Gastrocnemius medialis (tissue), 4 donors: Measurements from ENCODE around the gene SMG6.

Experiments used
- POLR2A ChIP-seq, 2 donors: fragments of 450-650 bp; IDR thresholded peaks; one replicate each; pipeline ENCODE4 v1.6.1; 2017; ENCODE audit warnings: antibody characterized with exemption in 2 of 2, mild to moderate bottlenecking in 2 of 2, moderate library complexity in 2 of 2
- TF ChIP-seq, protein P1 (sequence below), 5 experiments: fragments of 450-650 bp in 3 of 5; fragments of 200-600 bp in 2 of 5; sonication (generic) in 2 of 5; IDR thresholded peaks in 4 of 5; conservative IDR thresholded peaks in 1 of 5; 1 replicate in 4 of 5; 2 replicates in 1 of 5; pipeline ENCODE4 v1.5.1; 2016 to 2019; ENCODE audit warnings: antibody characterized with exemption in 5 of 5, mild to moderate bottlenecking in 3 of 5, moderate library complexity in 3 of 5

DNA sequence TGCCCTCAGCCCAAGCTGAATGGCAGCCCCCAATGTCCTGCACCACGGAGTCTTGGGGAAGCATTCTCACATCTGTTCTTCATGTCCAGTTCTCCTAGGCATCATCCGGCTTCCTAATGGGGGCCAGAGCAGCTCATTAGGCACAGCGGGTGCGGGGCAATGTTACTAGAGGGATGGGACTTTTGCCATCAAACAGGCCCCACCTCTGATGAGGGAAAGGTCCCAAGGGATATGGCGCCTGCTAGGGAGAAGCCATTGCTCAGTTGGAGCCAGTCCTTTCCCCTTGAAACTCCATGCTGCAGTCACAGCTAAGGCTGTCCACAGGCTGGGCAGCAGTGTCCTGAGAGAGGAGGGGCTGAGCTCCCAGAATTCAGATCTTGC is 275.4 kb downstream of the SMG6 start:
- TF ChIP-seq, protein P1, sequence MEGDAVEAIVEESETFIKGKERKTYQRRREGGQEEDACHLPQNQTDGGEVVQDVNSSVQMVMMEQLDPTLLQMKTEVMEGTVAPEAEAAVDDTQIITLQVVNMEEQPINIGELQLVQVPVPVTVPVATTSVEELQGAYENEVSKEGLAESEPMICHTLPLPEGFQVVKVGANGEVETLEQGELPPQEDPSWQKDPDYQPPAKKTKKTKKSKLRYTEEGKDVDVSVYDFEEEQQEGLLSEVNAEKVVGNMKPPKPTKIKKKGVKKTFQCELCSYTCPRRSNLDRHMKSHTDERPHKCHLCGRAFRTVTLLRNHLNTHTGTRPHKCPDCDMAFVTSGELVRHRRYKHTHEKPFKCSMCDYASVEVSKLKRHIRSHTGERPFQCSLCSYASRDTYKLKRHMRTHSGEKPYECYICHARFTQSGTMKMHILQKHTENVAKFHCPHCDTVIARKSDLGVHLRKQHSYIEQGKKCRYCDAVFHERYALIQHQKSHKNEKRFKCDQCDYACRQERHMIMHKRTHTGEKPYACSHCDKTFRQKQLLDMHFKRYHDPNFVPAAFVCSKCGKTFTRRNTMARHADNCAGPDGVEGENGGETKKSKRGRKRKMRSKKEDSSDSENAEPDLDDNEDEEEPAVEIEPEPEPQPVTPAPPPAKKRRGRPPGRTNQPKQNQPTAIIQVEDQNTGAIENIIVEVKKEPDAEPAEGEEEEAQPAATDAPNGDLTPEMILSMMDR (IDR thresholded peaks at IDR 0.05 in 4 of 5, conservative IDR thresholded peaks at IDR 0.05 in 1 of 5), result no peak
- TF ChIP-seq POLR2A (IDR thresholded peaks at IDR 0.05), result no peak
